BE2C (cell line): ENCODE results near the gene CFAP90.

Experiments used
- DNase-seq: peaks from one replicate; pipeline ENCODE4 v3.0.0-alpha.2; 2020
- H3K27me3 ChIP-seq: fragments of 250-450 bp; sonication (Bioruptor Pico); 2 replicates; pipeline ENCODE4 v1.5.1; 2020; ENCODE audit warnings: mild to moderate bottlenecking
- H3K36me3 ChIP-seq: fragments of 250-450 bp; sonication (Bioruptor Pico); 2 replicates; pipeline ENCODE4 v1.5.1; 2020; ENCODE audit warnings: mild to moderate bottlenecking
- H3K4me1 ChIP-seq: fragments of 250-450 bp; sonication (Bioruptor Pico); 2 replicates; pipeline ENCODE4 v1.5.1; 2020
- H3K4me3 ChIP-seq: 2 replicates; pipeline ENCODE4 v1.5.1; 2011; ENCODE audit warnings: low read depth, low read length
- H3K9me3 ChIP-seq: fragments of 250-450 bp; sonication (Bioruptor Pico); 2 replicates; pipeline ENCODE4 v1.5.1; 2020
- TF ChIP-seq, protein P1 (sequence below): IDR thresholded peaks from 2 replicates; pipeline ENCODE4 v1.5.1; 2012; ENCODE audit warnings: mild to moderate bottlenecking, low read depth, low read length

The CFAP90 gene

DNA sequence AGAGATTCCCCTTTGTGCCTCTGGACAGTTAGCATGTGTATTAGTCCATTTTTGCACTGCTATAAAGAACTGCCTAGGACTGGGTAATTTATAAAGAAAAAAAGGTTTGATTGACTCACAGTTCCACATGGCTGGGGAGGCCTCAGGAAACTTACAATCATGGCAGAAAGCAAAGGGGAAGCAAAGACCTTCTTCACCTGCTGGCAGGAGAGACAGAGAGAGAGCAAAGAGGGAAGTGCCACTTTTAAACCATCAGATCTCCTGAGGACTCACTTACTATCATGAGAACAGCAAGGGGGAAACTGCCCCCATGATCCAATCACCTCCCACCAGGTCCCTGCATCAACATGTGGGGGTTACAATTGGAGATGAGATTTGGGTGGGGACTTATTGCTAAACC is 6.0 kb downstream of the CFAP90 start:
- Histone ChIP-seq H3K9me3 (no peaks in the 10 kb centered on the region), H3K4me3 (no peak overlapping the region), H3K4me1 (no peaks in the 10 kb centered on the region), H3K36me3 (no peaks in the 10 kb centered on the region), H3K27me3 (peaks cover 12% of the 10 kb centered on the region)
- no peak for DNase-seq
- TF ChIP-seq, protein P1, sequence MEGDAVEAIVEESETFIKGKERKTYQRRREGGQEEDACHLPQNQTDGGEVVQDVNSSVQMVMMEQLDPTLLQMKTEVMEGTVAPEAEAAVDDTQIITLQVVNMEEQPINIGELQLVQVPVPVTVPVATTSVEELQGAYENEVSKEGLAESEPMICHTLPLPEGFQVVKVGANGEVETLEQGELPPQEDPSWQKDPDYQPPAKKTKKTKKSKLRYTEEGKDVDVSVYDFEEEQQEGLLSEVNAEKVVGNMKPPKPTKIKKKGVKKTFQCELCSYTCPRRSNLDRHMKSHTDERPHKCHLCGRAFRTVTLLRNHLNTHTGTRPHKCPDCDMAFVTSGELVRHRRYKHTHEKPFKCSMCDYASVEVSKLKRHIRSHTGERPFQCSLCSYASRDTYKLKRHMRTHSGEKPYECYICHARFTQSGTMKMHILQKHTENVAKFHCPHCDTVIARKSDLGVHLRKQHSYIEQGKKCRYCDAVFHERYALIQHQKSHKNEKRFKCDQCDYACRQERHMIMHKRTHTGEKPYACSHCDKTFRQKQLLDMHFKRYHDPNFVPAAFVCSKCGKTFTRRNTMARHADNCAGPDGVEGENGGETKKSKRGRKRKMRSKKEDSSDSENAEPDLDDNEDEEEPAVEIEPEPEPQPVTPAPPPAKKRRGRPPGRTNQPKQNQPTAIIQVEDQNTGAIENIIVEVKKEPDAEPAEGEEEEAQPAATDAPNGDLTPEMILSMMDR = no peak

GRCh38 chr5:7842531-7842930 is 8.4 kb downstream of the CFAP90 start:
- Histone ChIP-seq H3K27me3 (peaks cover 8% of the 10 kb centered on the region), H3K9me3 (no peaks in the 10 kb centered on the region), H3K36me3 (no peaks in the 10 kb centered on the region), H3K4me3 (no peak overlapping the region), H3K4me1 (no peaks in the 10 kb centered on the region)
- DNase-seq = no peak
- TF ChIP-seq, protein P1 = no peak

GRCh38 chr5:7837403-7837802 is 13.5 kb downstream of the CFAP90 start:
- no peaks in the 10 kb centered on the region for H3K27me3 ChIP-seq
- H3K36me3 ChIP-seq = no peaks in the 10 kb centered on the region
- DNase-seq = no peak
- TF ChIP-seq, protein P1 = no peak
- no peaks in the 10 kb centered on the region for H3K9me3 ChIP-seq
- H3K4me3 ChIP-seq = no peak overlapping the region
- H3K4me1 ChIP-seq = no peaks in the 10 kb centered on the region

DNA sequence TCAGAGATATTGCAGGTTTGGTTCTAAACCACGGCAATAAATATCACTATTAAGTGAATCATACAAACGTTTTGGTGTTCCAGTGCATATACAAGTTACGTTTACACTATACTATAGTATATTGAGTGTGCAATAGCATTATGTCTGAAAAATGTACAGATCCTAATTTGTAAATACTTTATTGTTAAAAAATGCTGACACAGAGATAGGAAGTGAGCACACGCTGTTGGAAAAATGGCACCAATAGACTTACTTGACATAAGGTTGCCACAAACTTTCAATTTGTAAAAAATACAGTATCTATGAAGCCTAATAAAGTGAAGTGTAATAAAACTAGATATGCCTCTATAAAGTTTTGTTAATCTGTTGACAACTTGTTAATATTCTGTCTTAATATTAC is 16.0 kb downstream of the CFAP90 start:
- H3K36me3 ChIP-seq = no peaks in the 10 kb centered on the region
- DNase-seq = no peak
- no peaks in the 10 kb centered on the region for H3K9me3 ChIP-seq
- H3K4me1 ChIP-seq = no peaks in the 10 kb centered on the region
- H3K27me3 ChIP-seq = peaks cover 6% of the 10 kb centered on the region; the same call in 1 of the 2 replicates
- TF ChIP-seq, protein P1 = no peak
- H3K4me3 ChIP-seq = no peak overlapping the region

GRCh38 chr5:7828269-7828668 is 22.7 kb downstream of the CFAP90 start:
- Histone ChIP-seq H3K9me3 (no peaks in the 10 kb centered on the region), H3K36me3 (no peaks in the 10 kb centered on the region), H3K4me1 (no peaks in the 10 kb centered on the region), H3K4me3 (no peak overlapping the region), H3K27me3 (peaks cover 6% of the 10 kb centered on the region; the same call in 1 of the 2 replicates)
- TF ChIP-seq, protein P1 = no peak
- no peak for DNase-seq

- Histone ChIP-seq H3K4me3 (peak overlapping the region; percentile 11; the same call in 1 of the 2 replicates), H3K27me3 (peaks cover 6% of the 10 kb centered on the region; the same call in 1 of the 2 replicates), H3K36me3 (no peaks in the 10 kb centered on the region), H3K9me3 (no peaks in the 10 kb centered on the region), H3K4me1 (no peaks in the 10 kb centered on the region)
- TF ChIP-seq, protein P1 = peak; percentile 34
- no peak for DNase-seq
Observed at GRCh38 chr5:7827610-7828009, 23.3 kb downstream of the CFAP90 start.
